Measurements from ENCODE around the gene RIOX2.
"Not testable (repeated sequence)": the region's sequence is repeated elsewhere in the genome, so short reads cannot be mapped to it uniquely, and the experiment has no call there.

Gene RIOX2

DNA sequence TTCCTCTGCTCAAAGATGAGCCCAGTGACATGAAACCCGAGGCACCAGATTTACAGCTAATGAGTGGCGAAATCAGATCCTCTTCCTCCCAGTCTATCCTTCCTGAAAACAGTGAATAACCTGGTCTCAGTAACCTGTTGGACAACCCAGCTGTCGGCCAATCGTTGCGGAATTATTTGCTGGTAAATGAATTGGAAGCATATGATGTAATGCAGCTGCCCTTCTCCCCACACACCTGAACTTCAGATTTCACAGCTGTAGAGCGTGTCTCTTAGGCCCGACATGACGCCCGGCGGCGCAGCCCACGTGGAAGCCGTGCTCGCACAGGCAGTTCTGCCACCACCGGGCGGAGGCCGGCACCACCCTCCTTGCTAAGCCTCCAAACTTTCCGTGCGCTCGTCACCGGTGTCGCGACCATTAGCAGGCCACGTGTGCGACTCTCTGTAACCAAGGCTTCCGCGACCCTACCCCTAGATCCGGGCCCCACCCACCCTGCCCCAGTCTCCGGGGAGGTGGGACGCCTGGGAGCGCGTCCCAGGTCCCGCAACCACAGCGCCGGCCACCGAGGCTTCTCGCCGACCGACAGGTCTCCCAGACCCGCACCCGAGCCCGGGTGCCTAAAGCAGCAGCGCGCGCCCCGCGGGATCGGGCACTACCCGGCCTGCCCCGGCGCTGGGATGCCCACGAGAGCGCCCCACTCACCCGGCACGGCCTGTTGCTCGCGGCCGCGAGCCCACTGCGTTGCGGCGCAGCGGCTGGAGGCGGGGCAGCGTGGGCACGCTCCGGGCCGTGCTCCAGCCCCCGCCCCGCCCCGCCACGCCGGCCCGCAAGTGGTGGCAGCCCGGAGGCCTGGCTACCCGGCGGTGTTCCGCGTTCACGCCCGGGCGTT lies at the start of gene RIOX2:
Gene RIOX2, minus strand, starts transcription at position 753 of the 889 bp plus-strand sequence. CDS start 4,838 bp downstream, outside the sequence.
- peak; percentile 86 for DNase-seq

DNA sequence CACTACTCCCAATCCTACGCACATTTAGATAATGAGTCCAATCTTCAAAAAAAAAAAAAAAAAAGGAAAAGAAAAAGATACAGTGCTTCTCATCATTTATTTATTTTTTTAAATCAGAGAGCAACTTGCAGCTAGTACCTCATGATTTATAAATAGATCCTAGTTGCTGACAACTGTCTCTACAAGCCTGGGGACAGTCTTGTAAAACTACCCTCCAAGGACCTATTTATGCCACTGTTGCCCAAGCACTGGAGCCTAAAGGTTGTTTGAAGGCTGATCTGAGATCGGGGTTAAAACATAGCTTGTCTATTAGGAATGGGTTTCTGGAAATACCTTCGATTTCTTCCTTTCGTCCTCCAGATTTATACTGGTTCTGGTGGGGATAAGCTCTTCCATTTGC lies 48.2 kb upstream of the RIOX2 start:
- no peak for DNase-seq

DNA sequence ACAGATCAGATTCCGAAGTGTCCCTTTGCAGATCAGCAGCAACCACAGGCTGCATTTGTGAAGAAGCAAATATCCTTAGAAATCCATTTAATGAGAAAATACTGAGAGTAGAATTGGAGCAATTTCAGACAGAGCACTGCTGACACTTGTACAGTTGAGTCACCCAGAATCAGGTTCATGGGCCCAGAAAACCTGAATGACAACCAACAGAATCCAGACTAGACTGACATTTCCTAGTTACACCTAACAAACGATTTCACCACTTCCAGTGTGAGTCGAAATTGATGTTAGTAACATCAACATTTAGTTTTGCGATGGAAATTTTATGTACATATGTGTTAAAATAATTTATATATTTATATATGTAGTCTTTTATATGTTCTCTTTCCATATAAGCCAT lies 46.1 kb upstream of the RIOX2 start:
- DNase-seq: no peak

DNA sequence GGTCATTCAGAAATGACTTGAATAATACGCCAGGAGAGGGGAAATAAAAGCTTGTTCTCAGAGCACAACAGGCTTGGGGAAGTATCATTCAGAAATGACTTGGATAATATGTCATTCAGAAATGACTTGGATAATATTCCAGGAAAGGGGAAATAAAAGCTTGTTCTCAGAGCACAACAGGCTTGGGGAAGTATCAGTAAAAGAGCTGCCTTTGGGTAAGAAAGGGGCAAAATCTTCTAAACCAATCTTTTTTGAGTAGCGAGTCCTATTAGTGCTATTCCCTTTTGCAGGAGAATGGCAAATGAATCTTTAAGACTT lies 42.0 kb upstream of the RIOX2 start:
- no peak for DNase-seq

DNA sequence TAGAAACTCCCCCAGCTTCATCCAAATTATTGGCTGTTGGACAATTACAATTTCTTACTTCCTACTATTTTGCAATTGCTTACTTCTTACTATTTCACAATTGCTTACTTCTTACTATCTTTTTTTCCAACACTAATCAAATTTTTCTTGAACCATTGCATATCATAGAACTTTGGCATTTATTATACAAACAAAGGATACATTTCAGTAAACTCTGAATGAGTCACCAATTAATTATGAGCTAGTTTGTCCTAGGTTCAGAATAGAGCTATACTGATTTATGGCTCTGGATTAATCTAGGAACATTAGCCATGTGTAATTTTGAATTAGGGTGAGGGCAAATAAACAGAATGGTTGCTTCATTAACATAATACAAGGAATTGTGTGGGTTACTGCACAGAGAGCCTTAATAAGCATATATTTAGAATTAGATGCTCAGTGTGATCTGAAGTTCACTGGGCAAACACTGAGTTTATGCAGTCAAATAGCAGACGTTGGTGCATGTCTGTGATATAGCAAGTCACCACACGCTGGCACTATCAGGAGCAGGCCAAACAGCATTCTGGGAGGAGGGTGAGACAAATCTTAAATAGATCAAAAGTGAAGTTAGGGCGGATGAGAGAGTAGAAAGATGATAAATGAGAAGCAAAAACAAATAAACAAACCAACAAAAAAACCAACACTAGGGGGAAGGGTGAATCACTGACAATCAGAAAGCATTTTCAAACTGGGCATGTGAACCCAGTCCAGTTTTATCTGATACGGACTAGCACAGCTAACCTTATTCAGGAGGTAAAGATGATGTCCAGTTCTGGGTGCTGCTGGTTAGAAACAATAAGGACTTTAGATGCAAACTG lies 41.4 kb upstream of the RIOX2 start:
- no peak for DNase-seq

DNA sequence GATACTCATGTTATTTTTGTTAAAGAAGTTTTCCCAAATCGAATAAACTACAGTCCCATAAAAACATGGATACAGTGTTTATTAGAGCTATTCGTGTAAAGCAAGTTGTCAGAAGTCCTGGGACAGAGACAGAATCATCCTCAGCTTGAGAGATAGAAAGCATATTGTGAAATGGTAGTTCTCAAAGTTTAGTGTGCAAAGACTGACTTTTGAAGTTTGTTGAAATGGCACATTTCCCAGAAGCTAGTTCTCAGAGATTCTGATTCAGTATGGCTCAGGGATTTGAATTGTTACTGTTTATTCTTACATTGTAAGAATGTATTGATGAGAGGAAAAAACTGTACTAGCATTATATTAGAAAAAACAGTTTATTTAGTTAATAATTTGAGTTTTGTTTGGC lies 40.7 kb upstream of the RIOX2 start:
- DNase-seq: no peak

DNA sequence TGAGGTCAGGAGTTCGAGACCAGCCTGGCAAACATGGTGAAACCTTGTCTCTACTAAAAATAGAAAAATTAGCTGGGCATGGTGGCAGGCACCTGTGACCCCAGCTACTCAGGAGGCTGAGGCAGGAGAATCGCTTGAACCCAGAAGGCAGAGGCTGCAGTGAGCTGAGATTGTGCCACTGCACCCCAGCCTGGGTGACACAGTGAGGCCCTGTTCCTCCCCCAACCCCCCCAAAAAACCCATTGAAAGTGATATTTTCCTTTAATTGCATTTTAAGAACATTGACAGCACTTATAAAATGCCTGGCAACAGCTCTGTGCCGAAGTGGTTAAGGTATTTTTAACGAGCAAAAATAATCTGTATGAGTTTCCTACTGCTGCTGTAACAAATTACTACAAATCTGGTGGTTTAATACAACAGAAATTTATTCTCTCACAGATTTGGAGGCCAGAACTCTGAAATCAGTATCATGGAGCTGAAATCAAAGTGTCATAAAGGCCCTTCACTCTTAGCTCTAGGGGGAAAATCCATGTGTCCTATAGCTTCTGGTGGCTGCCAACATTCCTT lies 38.7 kb upstream of the RIOX2 start:
- DNase-seq: not testable (repeated sequence)

DNA sequence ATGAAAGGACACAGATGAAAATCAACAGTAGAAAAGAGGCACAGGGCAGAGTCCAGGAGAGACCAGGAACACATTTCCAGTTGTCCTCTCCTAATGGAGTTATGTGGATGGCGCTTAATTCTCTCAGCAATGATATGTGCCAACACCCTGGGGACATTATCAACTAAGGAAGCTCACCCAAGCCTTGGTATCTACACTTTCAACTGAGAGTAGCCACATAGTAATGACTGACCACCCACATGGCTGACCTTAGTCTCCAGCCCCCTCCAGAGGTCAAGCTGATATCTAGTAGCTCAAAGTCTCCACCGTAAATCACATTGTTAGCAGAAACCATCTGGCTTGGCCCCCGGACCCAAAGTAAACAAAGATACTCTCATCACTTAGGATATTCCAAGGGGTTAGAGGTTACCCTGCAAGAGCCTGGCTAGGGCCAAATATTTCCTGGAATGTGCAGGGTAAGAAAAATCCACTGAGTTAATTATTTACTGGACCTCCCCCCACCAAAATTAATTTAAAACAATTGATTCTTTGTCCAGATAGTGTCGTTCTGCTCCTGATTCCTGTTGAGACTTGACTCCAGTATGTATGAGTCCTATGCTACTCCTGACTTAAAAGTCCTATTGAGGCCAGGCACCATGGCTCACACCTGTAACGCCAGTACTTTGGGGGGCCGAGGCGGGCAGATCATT lies 38.1 kb upstream of the RIOX2 start:
- DNase-seq: no peak

DNA sequence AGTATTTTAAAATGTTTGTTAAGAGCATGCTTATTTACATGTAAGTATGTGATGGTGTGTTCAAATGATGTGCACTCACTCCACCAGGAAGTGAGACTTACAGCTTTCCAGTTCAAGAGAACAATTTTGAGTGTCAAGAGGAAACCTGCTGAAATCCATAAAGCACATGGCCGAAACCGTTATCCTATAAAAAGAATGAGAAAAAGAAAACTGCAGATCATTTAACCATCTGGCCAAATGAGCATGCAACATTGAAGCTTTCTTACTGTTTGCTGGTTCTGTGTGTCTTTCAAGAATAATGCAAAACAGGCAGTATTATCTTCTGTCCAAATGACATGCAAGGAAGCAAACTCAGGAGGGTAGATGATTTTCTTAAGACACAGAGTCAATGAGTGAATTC lies 36.6 kb upstream of the RIOX2 start:
- no peak for DNase-seq

DNA sequence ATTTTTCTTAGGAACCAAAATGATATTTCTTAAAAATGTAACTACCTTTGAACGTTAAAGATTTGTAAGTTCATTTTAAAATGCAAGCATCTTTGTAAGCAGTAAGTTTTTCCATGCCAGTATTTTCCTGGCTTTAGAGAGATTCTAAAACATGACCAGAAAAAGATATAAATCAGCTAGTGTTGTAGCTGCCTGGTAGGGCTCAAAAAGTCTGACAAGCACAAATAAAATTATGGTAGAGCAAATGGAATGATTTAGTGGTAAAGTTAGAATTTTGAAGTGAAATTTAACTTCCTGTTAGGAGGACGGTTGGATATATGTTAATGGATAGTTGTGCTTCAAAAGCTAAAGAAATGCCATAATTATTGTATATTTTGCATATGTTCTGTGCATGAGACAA lies 33.2 kb upstream of the RIOX2 start:
- no peak for DNase-seq

DNA sequence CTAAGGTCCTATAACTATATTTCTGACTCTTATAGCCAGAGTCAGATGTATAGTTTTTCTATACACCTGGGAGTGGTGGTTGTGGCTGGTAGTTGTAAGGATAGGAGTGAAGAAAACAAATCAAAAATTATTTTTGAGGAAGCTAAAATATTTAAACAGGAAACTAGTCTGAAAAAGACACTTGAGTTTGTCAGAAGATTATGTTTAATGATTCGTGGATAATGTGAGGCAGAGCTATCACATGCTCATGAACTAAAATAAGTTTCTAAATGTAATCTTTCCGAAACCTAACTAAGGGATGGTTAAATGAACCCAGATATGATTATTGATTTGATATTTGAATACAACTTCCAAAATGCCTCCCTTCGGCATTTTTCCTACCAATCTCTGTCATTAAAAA lies 32.5 kb upstream of the RIOX2 start:
- DNase-seq: no peak

DNA sequence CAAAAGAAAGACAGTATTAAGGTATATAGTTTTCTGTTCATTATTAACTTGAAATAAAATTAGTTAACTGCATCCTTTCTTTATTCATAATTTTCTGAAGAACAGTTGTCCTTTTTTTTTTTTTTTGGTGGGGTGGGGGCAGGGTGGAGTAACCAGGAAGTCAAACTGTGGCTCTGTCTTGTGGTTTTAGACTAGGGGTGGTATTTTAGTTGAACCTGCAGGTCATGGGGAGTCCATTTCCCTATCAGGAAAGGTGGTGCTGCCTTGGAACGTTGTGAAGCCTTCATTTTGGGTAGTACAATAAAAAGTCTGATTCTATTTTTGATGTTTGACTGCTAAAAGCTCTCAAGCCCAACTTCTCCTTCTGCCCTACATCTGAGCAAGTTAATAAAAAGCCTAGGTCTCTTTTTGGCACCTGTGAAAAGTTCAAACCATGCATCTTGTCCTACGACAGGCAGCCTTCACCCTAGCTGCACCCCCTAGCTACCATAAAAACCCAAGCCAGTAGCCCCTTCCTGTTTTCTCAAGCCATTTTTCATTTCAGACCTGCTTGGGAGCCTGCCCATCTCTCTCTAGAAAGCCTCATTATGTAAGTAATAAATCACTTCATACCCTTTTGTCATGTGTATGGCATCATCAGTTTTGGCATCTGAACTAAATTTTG lies 31.2 kb upstream of the RIOX2 start:
- DNase-seq: no peak

DNA sequence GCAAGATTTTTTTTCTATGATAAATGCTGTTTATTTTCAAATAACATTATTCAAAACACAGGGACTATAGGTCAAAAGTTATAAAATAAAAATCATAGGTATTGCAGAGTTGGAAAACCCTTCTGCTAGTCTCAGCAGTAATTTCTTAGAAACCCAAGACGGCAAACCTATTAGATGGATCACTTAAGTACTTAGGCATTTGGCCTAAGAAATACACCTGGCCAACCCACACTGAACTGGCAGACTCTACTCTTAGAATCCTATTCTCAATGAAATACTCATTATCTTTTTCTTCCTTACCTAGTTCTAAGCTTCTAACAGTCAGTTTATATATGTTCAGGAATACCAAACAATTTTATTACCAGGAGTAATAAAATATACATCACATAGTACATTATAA lies 30.5 kb upstream of the RIOX2 start:
- DNase-seq: no peak

DNA sequence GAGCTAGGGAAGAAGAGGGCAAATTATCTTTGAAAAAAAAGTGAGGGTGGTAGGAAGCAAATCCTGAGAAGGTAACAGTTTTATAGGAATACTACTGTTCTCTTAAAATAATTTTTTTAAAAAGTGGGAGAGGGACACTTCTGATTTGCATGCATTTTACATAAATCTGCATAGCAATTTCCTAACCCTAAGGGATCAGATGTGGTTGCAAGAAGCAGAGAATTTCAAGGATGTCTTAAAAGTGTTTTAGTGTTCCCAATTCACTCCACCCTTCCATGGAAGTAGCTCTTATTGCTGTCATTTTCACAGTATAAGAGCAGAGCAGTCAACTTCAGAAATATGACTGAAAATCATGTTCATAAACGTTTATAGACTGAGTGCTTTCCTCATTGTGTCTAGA lies 27.8 kb upstream of the RIOX2 start:
- no peak for DNase-seq

DNA sequence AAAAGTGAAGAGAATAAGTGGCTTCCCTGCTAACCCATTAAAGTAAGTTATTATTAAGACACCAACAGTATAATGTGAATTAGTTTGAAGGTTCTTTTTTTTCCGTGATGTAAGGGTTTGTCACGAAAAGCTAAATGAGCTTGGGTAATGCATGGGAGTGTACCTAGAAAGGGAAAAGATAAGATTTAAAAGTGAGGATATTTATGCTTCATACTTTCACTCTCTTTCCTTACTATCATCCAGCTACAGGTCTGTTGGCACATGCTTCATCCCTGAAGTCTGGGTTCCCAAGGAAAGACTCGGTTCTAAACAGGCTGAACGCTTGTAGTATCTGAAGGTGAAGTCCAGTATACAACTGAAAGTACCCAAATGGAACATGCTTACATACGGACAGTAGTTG lies 26.9 kb upstream of the RIOX2 start:
- DNase-seq: no peak

DNA sequence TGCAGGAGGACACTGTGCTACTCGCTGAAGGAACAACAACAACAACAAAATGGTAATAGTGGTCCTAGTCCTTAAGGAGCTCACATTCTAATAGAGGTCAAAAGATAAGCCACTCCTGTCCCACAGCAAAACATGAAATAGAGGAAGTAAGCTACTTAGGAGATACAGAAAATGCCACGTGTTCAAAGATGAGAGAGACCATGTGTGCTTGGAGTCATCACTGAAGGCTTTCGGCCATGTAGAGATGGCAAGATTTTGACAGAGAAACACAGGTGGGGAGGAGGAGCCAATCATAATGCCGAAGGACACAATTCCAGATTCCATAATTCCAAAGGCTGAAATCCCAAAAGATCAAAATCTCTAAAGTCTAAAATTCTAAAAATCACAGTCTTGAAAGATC lies 24.8 kb upstream of the RIOX2 start:
- DNase-seq: no peak

DNA sequence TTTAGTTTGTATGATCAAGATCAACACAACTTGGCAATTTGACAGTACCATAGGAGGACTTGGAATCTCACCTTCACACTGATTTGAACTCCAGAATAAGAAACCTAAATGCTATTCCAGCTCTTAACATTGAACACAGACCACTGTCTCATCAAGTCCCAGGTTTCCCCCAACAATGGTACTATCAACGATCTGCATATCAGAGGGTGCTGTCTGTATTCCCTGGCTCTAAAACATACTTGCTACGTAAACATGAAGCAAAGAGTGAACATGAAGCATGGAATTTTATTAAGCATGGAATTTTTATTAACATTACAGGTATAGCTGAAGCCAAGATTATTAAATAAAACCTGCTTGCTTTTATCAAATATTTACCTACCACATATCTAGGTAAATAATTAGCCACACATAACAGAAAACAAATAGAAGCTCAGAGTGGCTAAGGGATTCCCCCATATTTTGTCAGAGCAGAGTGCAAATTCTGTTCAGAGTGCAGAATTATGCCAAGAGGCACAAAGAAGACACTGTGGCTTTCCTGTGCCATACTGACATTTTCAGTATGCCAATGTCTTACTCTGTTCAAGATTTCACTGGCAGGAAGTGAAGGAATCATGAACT lies 22.2 kb upstream of the RIOX2 start:
- DNase-seq: no peak

DNA sequence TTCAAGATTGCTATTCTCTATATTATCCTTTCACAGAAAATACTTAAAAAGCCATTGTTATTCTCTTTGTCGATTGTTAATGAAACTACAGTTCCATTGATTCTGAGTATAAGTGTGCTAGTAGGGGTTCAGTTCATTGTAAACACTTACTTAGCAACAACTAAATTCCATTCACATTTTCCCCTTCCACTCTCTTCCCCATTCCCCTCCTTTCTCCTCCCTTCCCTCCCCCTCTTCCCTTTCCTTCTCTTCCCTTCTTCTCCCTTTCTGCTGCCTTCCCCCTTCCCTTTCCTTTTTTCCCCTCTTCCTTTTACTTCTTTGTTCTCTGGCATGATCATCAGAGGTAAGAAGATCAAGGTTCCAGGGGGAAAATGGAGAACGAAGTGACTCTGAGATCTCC lies 21.3 kb upstream of the RIOX2 start:
- no peak for DNase-seq

DNA sequence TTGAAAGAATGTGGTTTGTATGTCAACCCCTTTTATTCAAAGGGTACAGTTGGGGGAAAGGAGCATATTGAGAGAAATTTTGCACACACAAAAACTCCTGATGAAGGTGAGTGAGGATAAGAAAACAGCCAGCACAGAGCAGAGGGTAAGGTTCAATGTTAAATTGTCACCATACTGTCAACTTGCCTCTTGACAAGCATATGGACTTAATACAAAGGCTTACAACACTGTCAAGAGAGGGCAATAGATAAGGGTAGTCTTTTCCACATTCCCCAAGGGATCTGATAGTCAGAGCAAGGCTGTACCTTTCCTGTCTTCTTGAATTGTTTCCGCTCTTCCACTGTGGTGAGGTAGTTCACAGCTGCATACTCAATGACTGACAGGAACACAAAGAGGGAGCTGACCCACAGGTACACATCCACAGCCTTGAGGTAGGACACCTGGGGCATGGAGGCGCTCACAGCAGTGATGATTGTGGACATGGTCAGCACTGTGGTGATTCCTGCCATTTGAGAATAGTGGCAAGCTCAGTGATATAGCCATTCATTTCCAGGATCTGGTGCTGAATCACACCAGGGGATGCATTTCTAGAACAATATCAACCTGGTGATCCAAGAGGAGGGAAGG lies 20.4 kb upstream of the RIOX2 start:
- no peak for DNase-seq

DNA sequence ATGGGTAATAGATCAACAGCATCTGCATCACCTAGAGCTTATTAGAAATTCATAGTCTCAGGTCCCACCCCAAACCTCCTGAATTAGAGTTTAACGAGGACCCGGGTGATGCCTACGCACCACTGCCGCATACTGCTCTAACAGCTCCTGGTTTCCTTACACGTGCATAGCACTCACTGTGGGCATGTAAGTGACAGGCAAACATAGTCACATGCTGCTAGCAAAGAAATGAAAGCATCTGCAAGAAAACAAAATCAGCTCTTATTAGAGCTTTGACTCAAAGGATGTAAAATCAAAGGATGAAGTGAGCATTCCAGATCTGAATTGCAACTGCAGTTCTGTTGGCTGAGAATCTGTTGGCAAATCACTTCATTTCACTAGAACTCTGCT lies 19.1 kb upstream of the RIOX2 start:
- peak; percentile 66 for DNase-seq

DNA sequence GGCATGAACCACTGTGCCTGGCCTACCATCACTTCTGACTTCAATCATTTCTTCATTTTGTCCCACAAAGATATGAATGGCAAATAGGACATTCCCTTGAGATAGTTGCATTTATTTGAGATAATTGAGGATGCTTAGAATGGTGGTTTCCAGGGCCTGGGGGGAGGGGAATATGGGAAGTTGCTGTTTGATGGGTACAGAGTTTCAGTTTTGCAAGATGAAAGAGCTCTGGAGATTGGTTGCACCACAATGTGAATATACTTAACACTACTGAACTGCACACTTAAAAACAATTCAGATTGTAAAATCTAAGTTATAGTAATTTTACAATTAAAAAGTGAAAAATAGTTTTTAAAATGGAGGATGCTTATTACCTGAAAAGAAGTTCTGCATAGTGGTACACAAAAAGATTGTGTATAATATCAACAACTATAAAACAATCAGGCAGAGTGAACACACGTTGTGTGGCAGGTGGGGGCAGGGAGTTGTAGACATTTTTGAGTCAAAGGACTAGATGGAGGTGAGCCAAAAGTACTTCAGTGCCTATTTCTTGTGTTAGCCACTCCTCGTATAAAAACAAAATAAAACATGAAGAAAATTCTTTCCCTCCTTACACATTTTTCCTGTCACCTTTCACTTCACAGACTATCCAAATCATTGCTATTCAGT lies 18.5 kb upstream of the RIOX2 start:
- DNase-seq: peak; percentile 64
